Measurements from ENCODE around the gene ARMH3. TPM values are rescaled to one million over a fixed set of nuclear protein-coding genes. Genes with fewer than 3 reads are reported as not detected.
"Not testable (repeated sequence)": the region's sequence is repeated elsewhere in the genome, so short reads cannot be mapped to it uniquely, and the experiment has no call there.

Gene ARMH3
- total RNA-seq, 5 donors from 2014 or later (not counting 1 experiment from before 2014, with no cell fraction given), result 26.4 to 30.0 (median 27.2) TPM

DNA sequence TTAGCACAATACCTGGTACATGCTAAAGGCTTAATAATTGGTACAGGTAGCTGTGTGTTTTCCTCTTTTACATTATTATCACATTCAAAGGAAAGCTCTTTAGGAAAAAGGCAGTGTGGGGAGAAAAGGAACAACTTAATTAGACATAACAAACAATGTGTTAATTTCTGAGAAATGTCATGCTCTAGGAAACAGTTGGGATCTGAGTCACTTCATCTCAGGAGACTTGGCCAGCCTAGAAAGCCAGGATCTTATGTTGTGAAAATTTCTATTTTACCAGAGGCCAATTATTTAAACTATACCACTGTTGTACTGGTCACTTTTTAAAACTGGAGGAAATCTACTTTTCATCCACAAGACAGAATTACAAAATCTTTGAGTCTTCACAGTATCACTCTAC lies 39.6 kb downstream of the ARMH3 start:
- ChIA-PET POLR2A (interaction anchor here in 1 of 2 donors (0.5 kb wide), 1 partner anchor 9 kb away, joined by 6 read pairs; no protein-coding TSS in a partner anchor), CTCF (interaction anchor here in 1 of 2 donors (0.6 to 1.0 kb wide), 3 partner anchors 10 to 908 kb away, joined by 3 read pairs; no protein-coding TSS in a partner anchor)
- peaks cover 37% of the 10 kb centered on the region for H3K36me3 Mint-ChIP-seq
- Histone ChIP-seq H3K36me3 (ENCODE audit: control insufficient read depth in 2 of 2, extremely low read depth in 1 of 2, insufficient read depth in 1 of 2, low read length in 1 of 2) (peaks cover 14 to 51% of the 10 kb centered on the region in 2 donors), H3K27ac (ENCODE audit: low read length) (no peak overlapping the region), H3K9me3 (no peaks in the 10 kb centered on the region), H3K4me3 (ENCODE audit: control insufficient read depth in 1 of 2, extremely low read depth in 1 of 2, low read length in 1 of 2) (no peak overlapping the region), H3K27me3 (replicated peaks in 1 of 2; ENCODE audit: control insufficient read depth in 2 of 2, extremely low read depth in 1 of 2, insufficient read depth in 2 of 2, low read length in 1 of 2) (no peaks in the 10 kb centered on the region), H3K4me1 (ENCODE audit: control insufficient read depth in 1 of 2, extremely low read depth in 1 of 2, insufficient read depth in 2 of 2, low read length in 2 of 2) (peaks cover 0 to 4% of the 10 kb centered on the region in 2 experiments)
- H3K4me1 Mint-ChIP-seq, result peaks cover 0 to 1% (median 1%) of the 10 kb centered on the region in 3 donors
- no peaks in the 10 kb centered on the region for H3K9me3 Mint-ChIP-seq
- no peak for DNase-seq
- no peak for ATAC-seq (replicated peaks in 1 of 4)
- no peak overlapping the region for H3K27ac Mint-ChIP-seq
- H3K4me3 Mint-ChIP-seq, result no peak overlapping the region
- no peaks in the 10 kb centered on the region for H3K27me3 Mint-ChIP-seq

DNA sequence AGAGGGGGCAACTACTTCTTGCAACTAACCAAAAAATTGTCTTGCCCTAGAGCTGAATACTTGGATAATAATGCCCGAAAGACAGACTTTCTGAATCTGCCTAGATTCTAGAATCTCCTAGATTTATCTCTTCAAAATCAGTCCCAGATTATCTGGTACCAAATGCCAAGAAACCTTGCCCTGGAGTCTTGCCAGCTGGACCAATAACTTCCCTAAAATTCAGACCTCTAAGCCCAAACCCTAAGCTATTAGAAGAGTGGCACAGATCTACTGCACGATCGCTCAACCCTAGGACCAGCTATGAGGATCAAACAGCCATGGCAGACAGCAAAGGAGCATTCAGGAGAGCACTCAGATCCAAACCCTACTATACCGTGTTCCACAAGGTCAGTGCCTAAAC lies 45.0 kb downstream of the ARMH3 start:
- Histone ChIP-seq H3K27ac (ENCODE audit: low read length) (no peak overlapping the region), H3K36me3 (ENCODE audit: control insufficient read depth in 2 of 2, extremely low read depth in 1 of 2, insufficient read depth in 1 of 2, low read length in 1 of 2) (peaks cover 14 to 49% of the 10 kb centered on the region in 2 donors), H3K4me1 (ENCODE audit: control insufficient read depth in 1 of 2, extremely low read depth in 1 of 2, insufficient read depth in 2 of 2, low read length in 2 of 2) (no peaks in the 10 kb centered on the region), H3K27me3 (replicated peaks in 1 of 2; ENCODE audit: control insufficient read depth in 2 of 2, extremely low read depth in 1 of 2, insufficient read depth in 2 of 2, low read length in 1 of 2) (no peaks in the 10 kb centered on the region), H3K4me3 (ENCODE audit: control insufficient read depth in 1 of 2, extremely low read depth in 1 of 2, low read length in 1 of 2) (no peak overlapping the region), H3K9me3 (no peaks in the 10 kb centered on the region)
- ChIA-PET POLR2A (no interaction called here), CTCF (interaction anchor here (0.5 to 5.8 kb wide), 9 partner anchors 9 to 175 kb away, joined by 4 to 62 read pairs (median 5); no protein-coding TSS in a partner anchor)
- DNase-seq (no peak), ATAC-seq (replicated peaks in 1 of 4) (no peak)
- Mint-ChIP-seq H3K4me1 (peaks cover 0 to 10% (median 0%) of the 10 kb centered on the region in 3 donors), H3K9me3 (no peaks in the 10 kb centered on the region), H3K4me3 (no peak overlapping the region), H3K36me3 (peaks cover 35% of the 10 kb centered on the region), H3K27me3 (no peaks in the 10 kb centered on the region), H3K27ac (peak overlapping the region in 1 of 2 donors; percentile 73)
- 93% methylated on average over 3 of the region's 4 CpGs for WGBS (ENCODE audit: insufficient coverage)

DNA sequence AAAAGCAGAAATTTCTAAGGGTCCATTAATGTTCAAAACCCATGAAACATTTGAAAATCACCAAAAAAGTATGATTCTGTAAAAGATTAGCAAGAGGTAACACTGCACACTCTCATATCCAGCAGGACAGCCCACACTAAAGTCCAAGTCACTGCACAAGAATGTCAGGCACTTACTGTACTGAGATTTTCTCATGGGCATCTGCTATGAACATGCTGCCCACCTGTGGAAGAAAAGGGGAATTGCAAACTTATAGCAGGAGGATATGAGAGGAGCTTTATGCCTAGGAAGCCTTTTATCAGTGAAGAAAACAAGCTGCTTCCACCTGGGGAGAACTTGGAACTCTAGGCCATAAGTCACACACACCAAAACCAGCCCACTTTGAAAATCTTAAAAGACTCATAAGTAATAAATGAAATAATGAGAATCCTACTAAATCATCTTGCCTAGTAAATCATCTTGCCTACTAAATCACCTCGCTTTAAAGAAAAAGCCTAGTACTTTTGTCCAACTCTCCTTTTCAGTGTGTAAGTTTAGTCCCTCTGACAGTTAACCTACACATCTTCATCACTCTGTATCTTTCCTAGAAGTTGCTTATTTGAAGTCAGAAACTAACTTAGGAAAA lies 46.1 kb downstream of the ARMH3 start:
- Histone ChIP-seq H3K4me1 (ENCODE audit: control insufficient read depth in 1 of 2, extremely low read depth in 1 of 2, insufficient read depth in 2 of 2, low read length in 2 of 2) (no peaks in the 10 kb centered on the region), H3K36me3 (ENCODE audit: control insufficient read depth in 2 of 2, extremely low read depth in 1 of 2, insufficient read depth in 1 of 2, low read length in 1 of 2) (peaks cover 14 to 53% of the 10 kb centered on the region in 2 donors), H3K27ac (ENCODE audit: low read length) (no peak overlapping the region), H3K4me3 (ENCODE audit: control insufficient read depth in 1 of 2, extremely low read depth in 1 of 2, low read length in 1 of 2) (no peak overlapping the region), H3K27me3 (replicated peaks in 1 of 2; ENCODE audit: control insufficient read depth in 2 of 2, extremely low read depth in 1 of 2, insufficient read depth in 2 of 2, low read length in 1 of 2) (no peaks in the 10 kb centered on the region), H3K9me3 (no peaks in the 10 kb centered on the region)
- Mint-ChIP-seq H3K9me3 (no peaks in the 10 kb centered on the region), H3K27me3 (no peaks in the 10 kb centered on the region), H3K27ac (no peak overlapping the region), H3K36me3 (peaks cover 42% of the 10 kb centered on the region), H3K4me3 (no peak overlapping the region), H3K4me1 (peaks cover 0 to 10% (median 0%) of the 10 kb centered on the region in 3 donors)
- CTCF ChIA-PET, result interaction anchor here (0.6 to 5.8 kb wide), 26 partner anchors 8 to 1962 kb away, joined by 3 to 62 read pairs (median 4); partner anchors contain the start of genes ARMH3 (in 1 of the 2), KCNIP2 (in 1 of the 2) and OGA (in 1 of the 2)
- peak; percentile 76 to 84 (median 79) for ATAC-seq (replicated peaks in 1 of 4)
- WGBS (ENCODE audit: insufficient coverage), result no CpG with 5 or more reads among the region's 1 CpG
- peak in 28 of 35 experiments; percentile 1 to 71 (median 18) for DNase-seq
- POLR2A ChIA-PET, result interaction anchor here in 1 of 2 donors (0.5 kb wide), 1 partner anchor 157 kb away, joined by 3 read pairs; no protein-coding TSS in a partner anchor

DNA sequence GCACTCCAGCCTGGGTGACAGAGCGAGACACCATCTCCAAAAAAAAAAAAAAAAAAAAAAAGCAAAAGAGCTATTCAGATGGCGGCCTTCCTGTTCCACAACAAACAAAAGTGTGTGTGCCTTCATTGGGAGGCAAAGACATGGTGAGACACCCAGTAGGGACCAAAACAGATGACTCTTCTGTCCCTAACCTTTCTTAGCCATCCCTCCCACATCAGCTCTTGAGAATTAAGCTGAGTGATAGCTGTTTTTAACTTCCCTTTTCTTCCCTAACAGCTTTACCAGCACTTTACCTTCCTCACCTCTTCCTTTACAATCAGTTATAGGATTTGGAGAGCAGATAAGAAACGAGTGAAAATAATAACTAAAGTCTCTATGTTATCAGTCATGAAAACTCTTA lies 48.2 kb downstream of the ARMH3 start:
- H3K4me3 ChIP-seq (ENCODE audit: control insufficient read depth in 1 of 2, extremely low read depth in 1 of 2, low read length in 1 of 2), result no peak overlapping the region
- DNase-seq (no peak), ATAC-seq (replicated peaks in 1 of 4) (no peak)
- no peaks in the 10 kb centered on the region for H3K9me3 Mint-ChIP-seq
- no peaks in the 10 kb centered on the region for H3K4me1 ChIP-seq (ENCODE audit: control insufficient read depth in 1 of 2, extremely low read depth in 1 of 2, insufficient read depth in 2 of 2, low read length in 2 of 2)
- no peak overlapping the region for H3K27ac Mint-ChIP-seq
- H3K36me3 Mint-ChIP-seq, result peaks cover 38% of the 10 kb centered on the region
- CTCF ChIA-PET, result interaction anchor here (0.5 to 5.8 kb wide), 11 partner anchors 11 to 246 kb away, joined by 3 to 62 read pairs (median 4); no protein-coding TSS in a partner anchor
- H3K27me3 Mint-ChIP-seq, result no peaks in the 10 kb centered on the region
- peaks cover 8 to 49% of the 10 kb centered on the region in 2 donors for H3K36me3 ChIP-seq (ENCODE audit: control insufficient read depth in 2 of 2, extremely low read depth in 1 of 2, insufficient read depth in 1 of 2, low read length in 1 of 2)
- POLR2A ChIA-PET, result interaction anchor here in 1 of 2 donors (0.6 kb wide), 3 partner anchors 9 to 1376 kb away, joined by 3 to 11 read pairs (median 6); no protein-coding TSS in a partner anchor
- H3K27me3 ChIP-seq (replicated peaks in 1 of 2; ENCODE audit: control insufficient read depth in 2 of 2, extremely low read depth in 1 of 2, insufficient read depth in 2 of 2, low read length in 1 of 2), result no peaks in the 10 kb centered on the region
- no peak overlapping the region for H3K27ac ChIP-seq (ENCODE audit: low read length)
- no peak overlapping the region for H3K4me3 Mint-ChIP-seq
- H3K9me3 ChIP-seq, result no peaks in the 10 kb centered on the region
- no CpG with 5 or more reads among the region's 3 CpGs for WGBS (ENCODE audit: insufficient coverage)
- peaks cover 0 to 12% (median 2%) of the 10 kb centered on the region in 3 donors for H3K4me1 Mint-ChIP-seq

DNA sequence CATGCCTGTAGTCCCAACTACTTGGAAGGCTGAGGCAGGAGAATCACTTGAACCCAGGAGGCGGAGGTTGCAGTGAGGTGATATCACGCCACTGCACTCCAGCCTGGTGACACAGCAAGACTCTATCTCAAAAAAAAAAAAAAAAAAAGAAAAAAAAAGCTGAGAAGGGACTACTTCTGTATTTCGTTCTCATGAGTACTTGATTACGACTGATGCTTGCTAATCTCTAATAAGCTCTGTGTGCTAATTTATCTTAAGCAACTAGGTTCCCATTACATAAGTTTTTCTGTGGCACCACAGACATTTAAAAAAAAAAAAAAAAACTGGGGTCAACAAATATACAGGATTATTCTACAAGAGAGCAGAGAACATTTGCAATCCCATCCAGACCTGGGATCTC lies 48.9 kb downstream of the ARMH3 start:
- not testable (repeated sequence) for ATAC-seq (replicated peaks in 1 of 4); H3K9me3 Mint-ChIP-seq; H3K4me3 ChIP-seq (ENCODE audit: control insufficient read depth in 1 of 2, extremely low read depth in 1 of 2, low read length in 1 of 2); H3K4me3 Mint-ChIP-seq; H3K9me3 ChIP-seq; H3K4me1 ChIP-seq (ENCODE audit: control insufficient read depth in 1 of 2, extremely low read depth in 1 of 2, insufficient read depth in 2 of 2, low read length in 2 of 2); H3K27ac ChIP-seq (ENCODE audit: low read length); DNase-seq; H3K27me3 ChIP-seq (replicated peaks in 1 of 2; ENCODE audit: control insufficient read depth in 2 of 2, extremely low read depth in 1 of 2, insufficient read depth in 2 of 2, low read length in 1 of 2); H3K27me3 Mint-ChIP-seq; H3K27ac Mint-ChIP-seq
- CTCF ChIA-PET, result interaction anchor here (0.6 to 5.8 kb wide), 9 partner anchors 11 to 575 kb away, joined by 3 to 62 read pairs (median 4); no protein-coding TSS in a partner anchor
- Mint-ChIP-seq H3K36me3 (peaks cover 41% of the 10 kb centered on the region), H3K4me1 (peaks cover 4 to 16% (median 5%) of the 10 kb centered on the region in 3 donors)
- POLR2A ChIA-PET, result interaction anchor here in 1 of 2 donors (0.6 kb wide), 1 partner anchor 14 kb away, joined by 11 read pairs; no protein-coding TSS in a partner anchor
- no CpG with 5 or more reads among the region's 4 CpGs for WGBS (ENCODE audit: insufficient coverage)
- H3K36me3 ChIP-seq (ENCODE audit: control insufficient read depth in 2 of 2, extremely low read depth in 1 of 2, insufficient read depth in 1 of 2, low read length in 1 of 2), result peaks cover 4 to 45% of the 10 kb centered on the region in 2 donors

DNA sequence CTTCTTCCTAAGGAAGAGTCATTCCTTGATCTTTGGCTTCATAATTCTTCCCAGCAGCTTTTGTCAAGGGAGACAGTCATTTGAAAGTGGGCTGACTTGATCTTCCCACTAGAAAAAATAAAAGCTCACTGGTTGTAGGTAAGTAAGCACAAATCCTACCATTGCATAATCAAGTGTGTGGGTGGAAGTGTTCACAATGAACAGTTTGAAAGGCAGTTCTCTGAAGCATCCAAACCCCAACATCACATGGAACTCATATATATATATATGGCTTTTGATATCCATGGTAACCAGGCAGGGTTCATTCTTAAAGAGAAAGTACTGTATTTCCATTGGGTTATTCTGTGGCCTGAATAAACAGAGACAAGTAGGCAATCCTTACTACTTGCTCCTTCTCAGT lies 51.6 kb downstream of the ARMH3 start:
- POLR2A ChIA-PET, result no interaction called here
- H3K27ac Mint-ChIP-seq, result no peak overlapping the region
- peaks cover 3 to 51% of the 10 kb centered on the region in 2 donors for H3K36me3 ChIP-seq (ENCODE audit: control insufficient read depth in 2 of 2, extremely low read depth in 1 of 2, insufficient read depth in 1 of 2, low read length in 1 of 2)

More for the DNA sequence above, 51.6 kb downstream of the ARMH3 start:
- DNase-seq (no peak), ATAC-seq (replicated peaks in 1 of 4) (no peak)
- Histone ChIP-seq H3K9me3 (no peaks in the 10 kb centered on the region), H3K27ac (ENCODE audit: low read length) (no peak overlapping the region), H3K4me1 (ENCODE audit: control insufficient read depth in 1 of 2, extremely low read depth in 1 of 2, insufficient read depth in 2 of 2, low read length in 2 of 2) (no peaks in the 10 kb centered on the region), H3K27me3 (replicated peaks in 1 of 2; ENCODE audit: control insufficient read depth in 2 of 2, extremely low read depth in 1 of 2, insufficient read depth in 2 of 2, low read length in 1 of 2) (no peaks in the 10 kb centered on the region), H3K4me3 (ENCODE audit: control insufficient read depth in 1 of 2, extremely low read depth in 1 of 2, low read length in 1 of 2) (no peak overlapping the region)
- peaks cover 11 to 21% (median 15%) of the 10 kb centered on the region in 3 donors for H3K4me1 Mint-ChIP-seq
- H3K27me3 Mint-ChIP-seq, result no peaks in the 10 kb centered on the region
- peaks cover 45% of the 10 kb centered on the region for H3K36me3 Mint-ChIP-seq
- CTCF ChIA-PET, result interaction anchor here in 1 of 2 donors (0.6 kb wide), 1 partner anchor 42 kb away, joined by 4 read pairs; no protein-coding TSS in a partner anchor
- no peak overlapping the region for H3K4me3 Mint-ChIP-seq
- H3K9me3 Mint-ChIP-seq, result no peaks in the 10 kb centered on the region
